Hypothalamus (tissue), 51 donors: ENCODE measurements around the gene IFT80.
"Not testable (repeated sequence)": the region's sequence is repeated elsewhere in the genome, so short reads cannot be mapped to it uniquely, and the experiment has no call there.

Source experiments
- DNase-seq, 51 donors: peaks; one replicate each; lab custom pipeline; 2025; lab: John Stamatoyannopoulos, UW

The IFT80 gene

GRCh38 chr3:160369784-160370183, 29.2 kb downstream of the IFT80 start:
- no peak for DNase-seq

GRCh38 chr3:160368804-160369203, 30.2 kb downstream of the IFT80 start:
- DNase-seq = no peak

GRCh38 chr3:160365869-160366522, 33.0 kb downstream of the IFT80 start:
- no peak for DNase-seq

DNA sequence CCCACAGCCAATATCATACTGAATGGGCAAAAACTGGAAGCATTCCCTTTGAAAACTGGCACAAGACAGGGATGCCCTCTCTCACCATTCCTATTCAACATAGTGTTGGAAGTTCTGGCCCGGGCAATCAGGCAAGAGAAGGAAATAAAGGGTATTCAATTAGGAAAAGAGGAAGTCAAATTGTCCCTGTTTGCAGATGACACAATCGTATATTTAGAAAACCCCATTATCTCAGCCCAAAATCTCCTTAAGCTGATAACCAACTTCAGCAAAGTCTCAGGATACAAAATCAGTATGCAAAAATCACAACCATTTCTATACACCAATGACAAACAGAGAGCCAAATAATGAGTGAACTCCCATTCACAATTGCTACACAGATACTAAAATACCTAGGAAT, 36.1 kb downstream of the IFT80 start:
- not testable (repeated sequence) for DNase-seq

GRCh38 chr3:160355826-160356225, 43.2 kb downstream of the IFT80 start:
- no peak for DNase-seq

DNA sequence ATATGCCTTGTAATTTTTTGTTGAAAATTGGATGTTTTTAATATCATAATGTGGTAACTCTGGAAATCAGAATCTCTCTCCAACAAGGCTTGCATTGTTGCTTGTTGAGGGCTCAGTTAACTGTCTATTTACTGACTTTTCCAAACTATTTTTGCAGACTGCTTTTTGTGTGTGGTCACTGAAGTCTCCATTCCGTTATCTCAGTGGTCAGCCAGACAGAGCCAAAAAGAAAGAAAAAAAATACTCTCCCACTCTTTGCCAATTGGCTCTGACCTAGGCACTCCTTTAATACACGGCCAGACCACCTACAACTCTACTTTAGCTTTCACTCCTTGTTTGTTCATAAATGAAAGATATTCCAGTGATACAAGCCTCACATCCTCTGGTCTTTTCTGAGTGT, 52.5 kb downstream of the IFT80 start:
- DNase-seq = no peak

GRCh38 chr3:160343132-160343531, 55.9 kb downstream of the IFT80 start:
- DNase-seq = no peak

DNA sequence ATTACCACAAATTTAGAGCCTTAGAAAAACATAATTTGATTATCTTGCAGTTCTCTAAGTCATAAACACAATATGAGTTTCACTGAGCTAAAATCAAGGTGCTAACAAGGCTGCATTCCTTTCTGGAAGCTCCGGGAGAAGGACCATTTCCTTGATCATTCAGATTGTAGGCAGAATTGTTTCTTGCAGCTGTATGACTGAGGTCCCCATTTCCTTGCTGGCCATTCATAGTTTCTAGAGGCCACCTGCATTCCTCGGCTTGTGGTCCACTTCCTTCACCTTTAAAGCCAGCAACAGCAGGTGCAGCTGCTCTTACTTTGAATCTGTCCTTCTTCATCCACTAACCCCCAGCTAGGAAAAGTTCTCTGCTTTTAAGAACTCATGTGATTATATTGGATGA, 58.7 kb downstream of the IFT80 start:
- no peak for DNase-seq

- no peak for DNase-seq
Observed at GRCh38 chr3:160331127-160331937, 67.7 kb downstream of the IFT80 start.

- DNase-seq = no peak
Observed at GRCh38 chr3:160330690-160331089, 68.3 kb downstream of the IFT80 start.

DNA sequence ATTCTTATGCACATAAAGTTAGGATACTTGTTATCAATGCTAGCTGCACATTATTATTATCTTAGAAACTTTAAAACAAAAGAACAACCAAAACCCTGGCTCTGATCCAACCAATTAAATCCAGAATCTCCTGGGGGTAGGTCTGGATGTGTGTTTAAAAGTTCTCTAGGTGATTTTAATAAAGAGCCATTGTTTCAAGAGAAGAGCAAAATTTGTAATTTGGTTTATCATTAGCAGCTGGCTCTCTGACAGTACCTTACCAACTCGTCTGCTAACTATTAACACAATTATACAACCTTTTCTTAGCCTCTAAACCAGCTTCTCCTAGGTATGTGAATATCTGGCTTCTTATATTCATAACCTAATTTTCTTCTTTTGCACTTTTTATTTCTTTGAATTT, 68.9 kb downstream of the IFT80 start:
- no peak for DNase-seq

- not testable (repeated sequence) for DNase-seq
Observed at GRCh38 chr3:160326286-160326685, 72.7 kb downstream of the IFT80 start.

DNA sequence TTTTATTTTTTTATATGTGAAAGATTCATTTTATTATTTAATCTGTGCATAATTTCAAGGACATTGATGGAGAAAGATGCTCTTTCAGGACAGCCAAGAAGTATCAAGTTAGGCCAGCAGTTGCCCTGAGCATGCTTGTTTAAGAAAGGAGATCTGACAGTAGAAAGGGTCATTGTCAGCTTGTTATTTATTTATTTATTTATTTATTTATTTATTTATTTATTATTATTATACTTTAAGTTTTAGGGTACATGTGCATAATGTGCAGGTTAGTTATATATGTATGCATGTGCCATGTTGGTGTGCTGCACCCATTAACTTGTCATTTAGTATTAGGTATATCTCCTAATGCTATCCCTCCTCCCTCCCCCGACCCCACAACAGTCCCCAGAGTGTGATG, 77.2 kb downstream of the IFT80 start:
- DNase-seq = not testable (repeated sequence)

GRCh38 chr3:160319322-160319721, 79.7 kb downstream of the IFT80 start:
- no peak for DNase-seq

GRCh38 chr3:160314995-160315394, 84.0 kb downstream of the IFT80 start:
- DNase-seq = no peak

GRCh38 chr3:160312014-160312624, 86.9 kb downstream of the IFT80 start:
- no peak for DNase-seq

GRCh38 chr3:160302806-160303205, 96.2 kb downstream of the IFT80 start:
- no peak for DNase-seq

DNA sequence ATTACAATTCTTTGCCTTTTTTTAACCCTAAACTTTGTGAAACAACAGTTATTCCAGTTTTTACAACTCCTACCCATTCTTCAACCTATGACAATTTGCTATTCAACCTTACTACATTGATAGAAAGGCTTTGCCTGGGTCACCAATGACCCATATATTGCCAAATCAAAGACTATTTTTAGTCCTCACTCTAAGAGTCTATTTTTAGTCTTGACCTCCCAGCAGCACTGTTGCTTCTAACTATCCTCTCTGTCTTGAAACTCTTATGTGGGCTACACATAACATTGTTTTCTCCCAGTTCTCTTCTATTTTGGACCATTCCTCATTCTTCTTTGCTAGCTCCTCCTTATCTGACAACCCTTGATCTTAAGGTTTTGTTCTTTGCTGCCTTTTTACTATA, 102.4 kb downstream of the IFT80 start:
- DNase-seq = no peak

GRCh38 chr3:160291909-160292299, 107.1 kb downstream of the IFT80 start:
- DNase-seq = no peak

- DNase-seq = no peak
Observed at GRCh38 chr3:160291290-160291908, 107.6 kb downstream of the IFT80 start.

DNA sequence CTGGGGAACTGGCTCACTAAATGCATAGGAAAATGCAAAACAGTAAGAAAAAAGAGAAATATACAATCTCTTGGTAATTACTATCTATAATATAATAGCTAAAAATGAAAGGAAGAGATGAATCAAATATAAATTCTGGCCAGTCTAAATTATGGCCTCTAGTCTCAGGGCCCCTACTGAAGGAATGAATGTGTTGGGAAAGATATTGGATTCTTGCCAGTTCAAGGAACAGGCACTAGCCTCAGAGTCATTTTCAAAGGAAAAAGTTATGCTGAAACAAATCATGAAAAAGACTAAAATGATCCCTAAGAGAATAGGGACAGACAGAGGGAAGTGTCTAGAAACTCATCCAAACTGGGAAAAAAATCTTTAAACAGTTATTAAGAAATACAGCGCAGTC, 111.4 kb downstream of the IFT80 start:
- no peak for DNase-seq
